Measurements from ENCODE around the gene BMP6.

- no peak for TF ChIP-seq CTCF (IDR thresholded peaks at IDR 0.05)
- TF ChIP-seq POLR2A (IDR thresholded peaks at IDR 0.05): no peak
These were observed 185.4 kb downstream of the BMP6 start for GRCh38 chr6:7911345-7911725.
